ENCODE data around the gene DDX31. TPM values are rescaled to one million over a fixed set of nuclear protein-coding genes. Genes with fewer than 3 reads are reported as not detected.
A peak's percentile ranks its signal among the peaks of the same experiment; 100 is the strongest.

The DDX31 gene
- total and polyA plus RNA-seq, 9 of the 15 experiments (the other 6 are each of a cell fraction or from before 2014, with no cell fraction given) = 11.9 to 24.6 (median 22.2) TPM

GRCh38 chr9:132671620-132672412, 2.0 kb upstream of the DDX31 start (continued):
- TF ChIP-seq FOXJ2 (tag; IDR thresholded peaks at IDR 0.05) (no peak), ASH1L (IDR thresholded peaks at IDR 0.05; ENCODE audit: borderline replicate concordance, low read depth, partially characterized antibody) (no peak), ZNF316 (IDR thresholded peaks at IDR 0.05) (peak; percentile 94), ZNF511 (CRISPR knock-in tag; IDR thresholded peaks at IDR 0.05) (no peak), ZFPM2 (CRISPR knock-in tag; IDR thresholded peaks at IDR 0.05) (no peak), GABPA (tag; conservative IDR thresholded peaks at IDR 0.05; ENCODE audit: low read depth) (no peak), TAF1 (IDR thresholded peaks at IDR 0.05; ENCODE audit: control insufficient read depth, extremely low read depth, insufficient read depth, low read length, severe bottlenecking) (no peak), POLR3G (IDR thresholded peaks at IDR 0.05; ENCODE audit: extremely low read depth, insufficient read length, insufficient replicate concordance) (no peak), MNT (conservative IDR thresholded peaks at IDR 0.05) (no peak), VEZF1 (CRISPR knock-in tag; IDR thresholded peaks at IDR 0.05) (no peak), CTCFL (IDR thresholded peaks at IDR 0.05; ENCODE audit: borderline replicate concordance, insufficient read depth, low read depth, low read length, poor library complexity, severe bottlenecking) (no peak), SETDB1 (IDR thresholded peaks at IDR 0.05; ENCODE audit: low read length) (no peak), SMAD1 (IDR thresholded peaks at IDR 0.05; ENCODE audit: low read depth, low read length, partially characterized antibody) (no peak), ZNF655 (CRISPR knock-in tag; IDR thresholded peaks at IDR 0.05) (no peak), ZBTB34 (CRISPR knock-in tag; IDR thresholded peaks at IDR 0.05) (no peak), ZNF134 (CRISPR knock-in tag; conservative IDR thresholded peaks at IDR 0.05) (no peak), ZNF354B (CRISPR knock-in tag; IDR thresholded peaks at IDR 0.05) (no peak), ARID1B (IDR thresholded peaks at IDR 0.05) (peak; percentile 35), MAZ (CRISPR knock-in tag; conservative IDR thresholded peaks at IDR 0.05 in 1 of 2, IDR thresholded peaks at IDR 0.05 in 1 of 2) (no peak)
